A549 treated with DMSO at 1 μM for 4 hours (cell line): ENCODE measurements around the gene LMO3. TPM values are rescaled to one million over a fixed set of nuclear protein-coding genes. Genes with fewer than 3 reads are reported as not detected.

Experiments used
- total RNA-seq: library from RNA; stranded (reverse); fragments of 200-300 nt; extraction: Qiagen RNA extraction; gene quantifications from 5 replicates; pipeline ENCODE4 v1.2.3, GENCODE V29; 2022; ENCODE audit warnings: low read depth

Gene LMO3
- total RNA-seq: not detected in 5 replicates

GRCh38 chr12:16606117-16606200 lies at the start of gene LMO3:
Gene LMO3, minus strand, starts transcription at chr12:16606162. Its CDS starts 5,302 bp downstream, at chr12:16600860.

